Kidney (tissue), 14 donors: ENCODE data around the gene TMCO4. TPM values are rescaled to one million over a fixed set of nuclear protein-coding genes. Genes with fewer than 3 reads are reported as not detected.

Experiments used
- DNase-seq, 5 donors: peaks; one replicate each; pipeline ENCODE4 v3.0.0-alpha.2; 2013 to 2020
- FAIRE-seq: peaks from 2 replicates; lab custom pipeline; 2012; peaks lifted over from hg19 to GRCh38; lab: Jason Lieb, UNC
- H3K27ac ChIP-seq, 2 donors: one replicate each; pipeline ENCODE4 v1.7.0; 2013; ENCODE audit warnings: low read depth in 2 of 2, low read length in 2 of 2, inconsistent platforms in 1 of 2
- H3K27me3 ChIP-seq: one replicate; pipeline ENCODE4 v1.7.1; 2013; ENCODE audit warnings: low read length, inconsistent platforms; ENCODE audit not compliant: control insufficient read depth, insufficient read depth
- H3K36me3 ChIP-seq, 3 donors: one replicate each; pipeline versions ENCODE4 v1.7.0 to v1.7.1; 2013; ENCODE audit warnings: low read length in 3 of 3, control low read depth in 1 of 3, inconsistent platforms in 1 of 3; ENCODE audit not compliant: insufficient read depth in 3 of 3, control insufficient read depth in 2 of 3
- H3K4me1 ChIP-seq, 3 donors: one replicate each; pipeline versions ENCODE4 v1.7.0 to v1.7.1; 2013; ENCODE audit warnings: low read length in 3 of 3, inconsistent platforms in 1 of 3, low read depth in 1 of 3; ENCODE audit not compliant: control insufficient read depth in 2 of 3, insufficient read depth in 2 of 3
- H3K4me3 ChIP-seq, 3 donors: one replicate each; pipeline versions ENCODE4 v1.7.0 to v1.8.1; 2013; ENCODE audit warnings: low read length in 3 of 3, control low read depth in 1 of 3, inconsistent platforms in 1 of 3
- H3K9ac ChIP-seq, 3 donors: one replicate each; pipeline versions ENCODE4 v1.7.0 to v1.7.1; 2013; ENCODE audit warnings: low read length in 3 of 3, control low read depth in 1 of 3, inconsistent platforms in 1 of 3
- H3K9me3 ChIP-seq, 3 donors: one replicate each; pipeline versions ENCODE4 v1.7.0 to v1.7.1; 2013; ENCODE audit warnings: low read length in 3 of 3, control low read depth in 1 of 3, inconsistent platforms in 1 of 3; ENCODE audit not compliant: control insufficient read depth in 2 of 3, insufficient read depth in 1 of 3
- CTCF ChIP-seq: IDR thresholded peaks from 3 replicates; pipeline ENCODE4 v1.5.1; 2012; ENCODE audit warnings: mild to moderate bottlenecking, moderate library complexity, borderline replicate concordance; ENCODE audit not compliant: insufficient read depth; ENCODE audit errors: extremely low read depth
- intact Hi-C: fragments of 100-400 bp; cut with DNase I; formaldehyde crosslinking; loops from one replicate; pipeline ENCODE4 v1.11.1; 2022
- polyA plus RNA-seq: library from polyadenylated mRNA; stranded (reverse); fragments of 350-450 nt; fragmentation: Illumina TruSeq; extraction: RNeasy Lipid Tissue Mini Kit (QIAGEN cat#74804); gene quantifications from one replicate; pipeline ENCODE4 v1.2.3, GENCODE V29; 2014; ENCODE audit warnings: low read depth, low replicate concordance; ENCODE audit not compliant: insufficient read depth
- total RNA-seq: library from RNA; stranded (reverse); fragmentation: NEBNext Ultra II Directional; extraction: Animal tissue kit (Norgen Biotek cat#: 25700); gene quantifications from one replicate; pipeline ENCODE4 v1.2.1, GENCODE V29; 2021
- donor health status: control.
- donor health status: control.
- donor health status: control.
- donor health status: control.
- donor health status: control.
- donor health status: DM: yes; HTN: yes; CAD: no.
- donor health status: Normal renal cell carcinoma (clear cell type).

TMCO4 gene
- total and polyA plus RNA-seq, 2 donors from 2014 or later: 35.0 to 36.5 TPM

- intact Hi-C loops: no loop called here
- Histone ChIP-seq H3K36me3 (peaks cover 0 to 9% (median 8%) of the 10 kb centered on the region in 3 donors), H3K27ac (no peak overlapping the region), H3K4me3 (no peak overlapping the region), H3K4me1 (no peaks in the 10 kb centered on the region), H3K27me3 (no peaks in the 10 kb centered on the region), H3K9me3 (no peaks in the 10 kb centered on the region), H3K9ac (no peak overlapping the region)
- DNase-seq (no peak), FAIRE-seq (no peak)
- no peak for TF ChIP-seq CTCF
Observed at GRCh38 chr1:19771350-19771749, 28.4 kb downstream of the TMCO4 start.

- no peaks in the 10 kb centered on the region for H3K27me3 ChIP-seq
- no peak for TF ChIP-seq CTCF
- no peak overlapping the region for H3K9ac ChIP-seq
- no peaks in the 10 kb centered on the region for H3K9me3 ChIP-seq
- DNase-seq (no peak), FAIRE-seq (no peak)
- peaks cover 0 to 3% (median 0%) of the 10 kb centered on the region in 3 donors for H3K4me1 ChIP-seq
- H3K4me3 ChIP-seq: no peak overlapping the region
- intact Hi-C loops: no loop called here
- H3K36me3 ChIP-seq: peaks cover 0 to 8% (median 7%) of the 10 kb centered on the region in 3 donors
- no peak overlapping the region for H3K27ac ChIP-seq
Observed at GRCh38 chr1:19770436-19771190, 29.1 kb downstream of the TMCO4 start.

DNA sequence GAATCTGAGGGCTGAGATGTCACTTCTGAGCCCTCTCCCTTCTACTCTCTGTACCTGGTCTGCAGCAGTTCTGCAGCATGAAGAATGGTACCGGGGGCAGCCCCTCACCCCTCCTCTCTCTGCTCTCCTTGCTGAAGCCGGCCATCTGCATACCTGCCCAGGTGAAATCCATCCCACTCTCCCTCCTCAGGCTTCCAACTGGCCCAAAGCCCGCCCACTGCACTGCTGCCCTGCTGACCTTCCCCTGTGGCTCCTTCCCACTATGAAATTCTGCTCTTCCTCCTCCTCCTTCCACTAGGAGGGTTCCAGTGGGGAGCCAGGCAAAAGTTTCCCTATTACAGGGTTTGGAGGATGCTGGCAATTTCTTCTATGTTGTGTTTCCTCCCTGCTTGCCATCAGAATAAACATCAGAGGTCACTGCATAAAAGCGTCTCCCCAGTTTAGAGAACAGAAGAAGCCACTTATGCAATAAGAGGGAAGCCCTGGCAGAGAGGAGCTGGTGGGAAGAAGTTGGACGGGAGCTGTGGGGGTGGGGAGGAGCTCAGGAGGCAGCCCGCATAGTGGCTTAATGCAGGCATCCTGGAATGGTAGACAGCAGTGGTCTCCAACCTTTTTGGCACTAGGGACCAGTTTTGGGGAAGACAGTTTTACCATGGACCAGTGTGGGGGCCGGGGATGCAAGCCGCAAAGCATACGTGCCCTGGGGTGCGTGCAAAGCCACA, 30.3 kb downstream of the TMCO4 start:
- no peak overlapping the region for H3K4me3 ChIP-seq
- FAIRE-seq (no peak), DNase-seq (no peak)
- H3K36me3 ChIP-seq: peaks cover 0 to 9% (median 8%) of the 10 kb centered on the region in 3 donors
- H3K27me3 ChIP-seq: no peaks in the 10 kb centered on the region
- H3K27ac ChIP-seq: no peak overlapping the region
- H3K9ac ChIP-seq: no peak overlapping the region
- TF ChIP-seq CTCF: no peak
- intact Hi-C loops: no loop called here
- peaks cover 0 to 9% (median 0%) of the 10 kb centered on the region in 3 donors for H3K4me1 ChIP-seq
- H3K9me3 ChIP-seq: no peaks in the 10 kb centered on the region
